GM12872 (cell line): ENCODE results near the gene SAPCD2.

ENCODE experiments used
- CTCF ChIP-seq: IDR thresholded peaks from 3 replicates; pipeline ENCODE4 v1.5.1; 2011; ENCODE audit warnings: low read depth, mild to moderate bottlenecking, low read length, moderate library complexity; ENCODE audit not compliant: insufficient read depth

Gene SAPCD2

GRCh38 chr9:137082222-137082924 is 12.0 kb upstream of the SAPCD2 start:
- TF ChIP-seq CTCF: no peak

- no peak for TF ChIP-seq CTCF
Observed at GRCh38 chr9:137080260-137081122, 10.1 kb upstream of the SAPCD2 start.

- TF ChIP-seq CTCF: no peak
Observed at GRCh38 chr9:137079401-137079787, 9.0 kb upstream of the SAPCD2 start.

GRCh38 chr9:137078701-137079400 is 8.5 kb upstream of the SAPCD2 start:
- no peak for TF ChIP-seq CTCF

GRCh38 chr9:137077758-137078693 is 7.7 kb upstream of the SAPCD2 start:
- no peak for TF ChIP-seq CTCF

GRCh38 chr9:137077010-137077747 is 6.8 kb upstream of the SAPCD2 start, which contains the start of gene UAP1L1:
UAP1L1 (plus strand) TSS chr9:137077517; CDS start chr9:137077533, 16 bp downstream.
- TF ChIP-seq CTCF: no peak
